Right renal cortex interstitium (tissue), 3 donors: ENCODE measurements around the gene SH3RF3. TPM values are rescaled to one million over a fixed set of nuclear protein-coding genes. Genes with fewer than 3 reads are reported as not detected.

Source experiments
- DNase-seq, 3 donors: peaks; one replicate each; pipeline ENCODE4 v3.0.0-alpha.2; 2013; ENCODE audit warnings: low read depth in 3 of 3, low spot score in 2 of 3
- polyA plus RNA-seq, 3 donors: library from polyadenylated mRNA; unstranded; fragments of 120-200 nt; gene quantifications; one replicate each; pipeline ENCODE4 v1.2.1, GENCODE V29; 2013; ENCODE audit not compliant: insufficient read length in 3 of 3

Gene SH3RF3
- polyA plus RNA-seq, 3 donors: 4.3 to 4.5 (median 4.3) TPM

- DNase-seq: no peak
Measured at GRCh38 chr2:109438146-109438545, 309.1 kb downstream of the SH3RF3 start.

- no peak for DNase-seq
Measured at GRCh38 chr2:109438773-109439389, 309.9 kb downstream of the SH3RF3 start.

- no peak for DNase-seq
Measured at GRCh38 chr2:109439390-109439786, 310.4 kb downstream of the SH3RF3 start.

GRCh38 chr2:109439986-109440385, 311.0 kb downstream of the SH3RF3 start:
- no peak for DNase-seq

GRCh38 chr2:109440499-109441156, 311.6 kb downstream of the SH3RF3 start:
- DNase-seq: no peak

- no peak for DNase-seq
Measured at GRCh38 chr2:109442715-109443319, 313.8 kb downstream of the SH3RF3 start.

GRCh38 chr2:109444916-109445315, 315.9 kb downstream of the SH3RF3 start:
- DNase-seq: no peak

GRCh38 chr2:109446278-109447131, 317.5 kb downstream of the SH3RF3 start:
- DNase-seq: no peak

GRCh38 chr2:109447251-109447661, 318.3 kb downstream of the SH3RF3 start:
- no peak for DNase-seq

GRCh38 chr2:109447776-109448175, 318.8 kb downstream of the SH3RF3 start:
- DNase-seq: no peak

- no peak for DNase-seq
Measured at GRCh38 chr2:109448207-109448606, 319.2 kb downstream of the SH3RF3 start.

GRCh38 chr2:109448946-109449788, 320.2 kb downstream of the SH3RF3 start:
- no peak for DNase-seq

- DNase-seq: no peak
Measured at GRCh38 chr2:109450574-109451273, 321.7 kb downstream of the SH3RF3 start.

GRCh38 chr2:109451671-109452070, 322.7 kb downstream of the SH3RF3 start:
- no peak for DNase-seq

- DNase-seq: no peak
Measured at GRCh38 chr2:109452318-109453305, 323.6 kb downstream of the SH3RF3 start.

- no peak for DNase-seq
Measured at GRCh38 chr2:109453371-109453995, 324.5 kb downstream of the SH3RF3 start.

GRCh38 chr2:109454304-109454703, 325.3 kb downstream of the SH3RF3 start:
- no peak for DNase-seq

GRCh38 chr2:109454765-109455394, 325.9 kb downstream of the SH3RF3 start:
- no peak for DNase-seq
